ENCODE measurements around the gene SLC13A5. TPM values are rescaled to one million over a fixed set of nuclear protein-coding genes. Genes with fewer than 3 reads are reported as not detected.

SLC13A5 gene
- total RNA-seq, 1 donor from 2014 or later, result 2.2 TPM

- peak overlapping the region; percentile 31 for H3K27ac Mint-ChIP-seq
- no peak for TF ChIP-seq CTCF (conservative IDR thresholded peaks at IDR 0.05)
- H3K4me3 Mint-ChIP-seq, result no peak overlapping the region
- peaks cover 26% of the 10 kb centered on the region for H3K27me3 Mint-ChIP-seq
- DNase-seq (ENCODE audit: extremely low spot score, unreplicated experiment), result no peak
- H3K9me3 Mint-ChIP-seq, result no peaks in the 10 kb centered on the region
- H3K36me3 Mint-ChIP-seq, result no peaks in the 10 kb centered on the region
- no peaks in the 10 kb centered on the region for H3K4me1 Mint-ChIP-seq (ENCODE audit: unreplicated experiment)
Measured at GRCh38 chr17:6669479-6670212, 43.5 kb downstream of the SLC13A5 start.

- no peak overlapping the region for H3K4me3 Mint-ChIP-seq
- H3K36me3 Mint-ChIP-seq, result no peaks in the 10 kb centered on the region
- no peak for DNase-seq (ENCODE audit: extremely low spot score, unreplicated experiment)
- no peak for TF ChIP-seq CTCF (conservative IDR thresholded peaks at IDR 0.05)
- H3K9me3 Mint-ChIP-seq, result no peaks in the 10 kb centered on the region
- no peaks in the 10 kb centered on the region for H3K4me1 Mint-ChIP-seq (ENCODE audit: unreplicated experiment)
- peaks cover 26% of the 10 kb centered on the region for H3K27me3 Mint-ChIP-seq
- H3K27ac Mint-ChIP-seq, result peak overlapping the region; percentile 30
Measured at GRCh38 chr17:6668727-6669425, 44.3 kb downstream of the SLC13A5 start.

GRCh38 chr17:6668219-6668618, 45.0 kb downstream of the SLC13A5 start:
- Mint-ChIP-seq H3K36me3 (no peaks in the 10 kb centered on the region), H3K27me3 (peaks cover 26% of the 10 kb centered on the region)

GRCh38 chr17:6667516-6667915, 45.7 kb downstream of the SLC13A5 start:
- H3K4me1 Mint-ChIP-seq (ENCODE audit: unreplicated experiment), result no peaks in the 10 kb centered on the region
- TF ChIP-seq CTCF (conservative IDR thresholded peaks at IDR 0.05), result no peak
- H3K27me3 Mint-ChIP-seq, result peaks cover 29% of the 10 kb centered on the region
- no peak for DNase-seq (ENCODE audit: extremely low spot score, unreplicated experiment)
- H3K27ac Mint-ChIP-seq, result no peak overlapping the region
- no peaks in the 10 kb centered on the region for H3K36me3 Mint-ChIP-seq
- H3K9me3 Mint-ChIP-seq, result no peaks in the 10 kb centered on the region
- no peak overlapping the region for H3K4me3 Mint-ChIP-seq

More at GRCh38 chr17:6668219-6668618, 45.0 kb downstream of the SLC13A5 start:
- H3K9me3 Mint-ChIP-seq, result no peaks in the 10 kb centered on the region
- DNase-seq (ENCODE audit: extremely low spot score, unreplicated experiment), result no peak
- no peak overlapping the region for H3K4me3 Mint-ChIP-seq
- no peak for TF ChIP-seq CTCF (conservative IDR thresholded peaks at IDR 0.05)
- H3K4me1 Mint-ChIP-seq (ENCODE audit: unreplicated experiment), result no peaks in the 10 kb centered on the region
- no peak overlapping the region for H3K27ac Mint-ChIP-seq

GRCh38 chr17:6666557-6666956, 46.6 kb downstream of the SLC13A5 start:
- TF ChIP-seq CTCF (conservative IDR thresholded peaks at IDR 0.05), result no peak
- H3K9me3 Mint-ChIP-seq, result no peaks in the 10 kb centered on the region
- H3K4me1 Mint-ChIP-seq (ENCODE audit: unreplicated experiment), result no peaks in the 10 kb centered on the region
- no peak overlapping the region for H3K4me3 Mint-ChIP-seq
- no peak overlapping the region for H3K27ac Mint-ChIP-seq
- no peaks in the 10 kb centered on the region for H3K36me3 Mint-ChIP-seq
- no peak for DNase-seq (ENCODE audit: extremely low spot score, unreplicated experiment)
- peaks cover 36% of the 10 kb centered on the region for H3K27me3 Mint-ChIP-seq
